Measurements from ENCODE around the gene HSPG2. TPM values are rescaled to one million over a fixed set of nuclear protein-coding genes. Genes with fewer than 3 reads are reported as not detected.

Gene HSPG2
- total RNA-seq, 1 donor from 2014 or later = 221 TPM

DNA sequence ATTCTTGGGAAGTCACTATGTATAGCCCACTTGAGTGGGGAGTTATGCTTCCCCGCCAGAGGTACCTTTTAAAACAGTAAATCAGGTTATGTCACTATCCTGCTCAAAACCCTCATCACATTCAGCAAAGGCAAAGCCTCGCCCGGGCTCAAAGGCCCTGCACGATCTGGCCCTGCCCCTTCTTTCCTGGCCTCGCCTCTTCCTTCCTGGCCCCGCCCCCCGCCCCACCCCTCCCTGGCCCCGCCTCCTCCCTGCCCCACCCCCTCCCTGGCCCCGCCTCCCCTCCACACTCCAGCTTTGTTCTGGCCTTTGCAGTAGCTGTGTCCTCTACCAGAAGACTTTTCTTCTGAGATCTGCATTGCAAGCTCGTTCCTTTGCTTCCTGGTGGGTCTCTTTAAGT lies 118.5 kb downstream of the HSPG2 start:
- DNase-seq (ENCODE audit: low spot score in 2 of 2, unreplicated experiment in 2 of 2) = no peak

DNA sequence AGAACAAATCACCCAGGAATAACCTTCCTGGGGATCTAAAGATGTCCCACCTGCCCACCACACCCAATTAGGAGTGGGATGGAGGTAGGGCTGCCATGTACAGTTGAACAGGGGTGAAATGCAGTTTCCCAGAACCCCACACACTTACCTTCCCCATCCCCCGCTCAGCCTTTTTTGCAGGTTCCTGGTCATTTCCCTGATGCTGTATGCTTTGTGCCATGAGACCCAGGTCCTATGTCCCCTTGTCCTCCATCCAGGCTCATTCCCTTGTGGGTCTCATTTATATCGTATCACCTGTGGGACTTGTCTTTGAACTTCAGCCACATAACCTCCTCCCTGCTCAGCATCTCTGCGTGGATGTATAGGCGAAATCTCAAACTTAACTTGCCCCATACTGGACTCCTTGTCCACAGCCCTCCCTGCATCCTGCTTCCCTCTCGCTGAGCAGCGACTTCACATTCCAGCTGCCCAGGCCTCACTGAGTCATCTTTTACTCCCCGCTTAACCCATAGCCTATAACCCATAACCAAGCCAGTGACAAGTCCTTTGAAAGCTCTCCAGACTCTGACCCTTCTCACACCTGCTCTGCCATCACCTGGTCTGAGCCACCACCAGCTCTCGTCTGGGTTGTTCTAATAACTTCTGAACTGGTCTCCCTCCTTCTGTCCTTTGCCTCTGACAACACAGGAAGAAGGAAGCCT lies 120.4 kb downstream of the HSPG2 start:
- peaks cover 4% of the 10 kb centered on the region for H3K27me3 Mint-ChIP-seq (ENCODE audit: low read depth)
- no peak overlapping the region for H3K4me3 Mint-ChIP-seq
- H3K36me3 Mint-ChIP-seq = peaks cover 15% of the 10 kb centered on the region
- no peaks in the 10 kb centered on the region for H3K4me1 Mint-ChIP-seq
- H3K9me3 Mint-ChIP-seq = no peaks in the 10 kb centered on the region
- peak overlapping the region; percentile 4 for H3K27ac Mint-ChIP-seq
- no peak for DNase-seq (ENCODE audit: low spot score in 2 of 2, unreplicated experiment in 2 of 2)
- TF ChIP-seq, protein P1, sequence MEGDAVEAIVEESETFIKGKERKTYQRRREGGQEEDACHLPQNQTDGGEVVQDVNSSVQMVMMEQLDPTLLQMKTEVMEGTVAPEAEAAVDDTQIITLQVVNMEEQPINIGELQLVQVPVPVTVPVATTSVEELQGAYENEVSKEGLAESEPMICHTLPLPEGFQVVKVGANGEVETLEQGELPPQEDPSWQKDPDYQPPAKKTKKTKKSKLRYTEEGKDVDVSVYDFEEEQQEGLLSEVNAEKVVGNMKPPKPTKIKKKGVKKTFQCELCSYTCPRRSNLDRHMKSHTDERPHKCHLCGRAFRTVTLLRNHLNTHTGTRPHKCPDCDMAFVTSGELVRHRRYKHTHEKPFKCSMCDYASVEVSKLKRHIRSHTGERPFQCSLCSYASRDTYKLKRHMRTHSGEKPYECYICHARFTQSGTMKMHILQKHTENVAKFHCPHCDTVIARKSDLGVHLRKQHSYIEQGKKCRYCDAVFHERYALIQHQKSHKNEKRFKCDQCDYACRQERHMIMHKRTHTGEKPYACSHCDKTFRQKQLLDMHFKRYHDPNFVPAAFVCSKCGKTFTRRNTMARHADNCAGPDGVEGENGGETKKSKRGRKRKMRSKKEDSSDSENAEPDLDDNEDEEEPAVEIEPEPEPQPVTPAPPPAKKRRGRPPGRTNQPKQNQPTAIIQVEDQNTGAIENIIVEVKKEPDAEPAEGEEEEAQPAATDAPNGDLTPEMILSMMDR (IDR thresholded peaks at IDR 0.05; ENCODE audit: unreplicated experiment) = no peak

More for the DNA sequence above, 118.5 kb downstream of the HSPG2 start:
- Mint-ChIP-seq H3K9me3 (no peaks in the 10 kb centered on the region), H3K4me1 (no peaks in the 10 kb centered on the region), H3K4me3 (no peak overlapping the region), H3K27ac (no peak overlapping the region), H3K36me3 (peaks cover 17% of the 10 kb centered on the region), H3K27me3 (ENCODE audit: low read depth) (peaks cover 1% of the 10 kb centered on the region)
- TF ChIP-seq, protein P1 (IDR thresholded peaks at IDR 0.05; ENCODE audit: unreplicated experiment) = no peak

DNA sequence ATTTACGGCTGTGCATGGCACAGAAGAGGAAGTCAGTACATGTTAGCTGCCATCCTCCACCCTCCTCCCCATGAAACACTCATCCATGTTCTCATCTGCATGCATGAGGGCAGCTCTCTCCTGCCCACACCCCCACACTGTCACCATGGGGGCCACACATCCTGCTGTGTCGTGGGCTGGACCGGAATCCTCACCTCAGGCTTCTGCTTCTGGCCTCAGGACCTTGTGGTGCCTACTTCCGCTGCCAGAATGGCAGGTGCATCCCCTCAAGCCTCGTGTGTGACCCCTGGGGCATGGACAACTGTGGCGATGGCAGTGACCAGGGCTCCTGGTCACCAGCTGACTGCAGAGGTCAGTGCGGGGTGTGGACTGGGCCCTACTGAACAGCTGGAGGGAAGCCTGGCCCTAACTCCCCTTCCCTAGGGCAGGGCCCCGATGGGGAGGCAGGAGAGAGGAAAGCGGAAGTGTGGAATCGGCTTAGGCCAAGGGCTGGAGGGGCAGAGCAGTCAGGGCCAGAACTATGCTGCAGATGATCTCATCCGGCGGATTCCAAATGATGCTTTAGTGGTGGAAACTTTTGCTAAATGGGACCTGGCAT lies 121.3 kb downstream of the HSPG2 start:
- Mint-ChIP-seq H3K9me3 (no peaks in the 10 kb centered on the region), H3K4me1 (no peaks in the 10 kb centered on the region), H3K27me3 (ENCODE audit: low read depth) (peaks cover 4% of the 10 kb centered on the region), H3K27ac (no peak overlapping the region), H3K4me3 (no peak overlapping the region), H3K36me3 (peaks cover 9% of the 10 kb centered on the region)
- no peak for DNase-seq (ENCODE audit: low spot score in 2 of 2, unreplicated experiment in 2 of 2)
- TF ChIP-seq, protein P1 (IDR thresholded peaks at IDR 0.05; ENCODE audit: unreplicated experiment) = no peak

DNA sequence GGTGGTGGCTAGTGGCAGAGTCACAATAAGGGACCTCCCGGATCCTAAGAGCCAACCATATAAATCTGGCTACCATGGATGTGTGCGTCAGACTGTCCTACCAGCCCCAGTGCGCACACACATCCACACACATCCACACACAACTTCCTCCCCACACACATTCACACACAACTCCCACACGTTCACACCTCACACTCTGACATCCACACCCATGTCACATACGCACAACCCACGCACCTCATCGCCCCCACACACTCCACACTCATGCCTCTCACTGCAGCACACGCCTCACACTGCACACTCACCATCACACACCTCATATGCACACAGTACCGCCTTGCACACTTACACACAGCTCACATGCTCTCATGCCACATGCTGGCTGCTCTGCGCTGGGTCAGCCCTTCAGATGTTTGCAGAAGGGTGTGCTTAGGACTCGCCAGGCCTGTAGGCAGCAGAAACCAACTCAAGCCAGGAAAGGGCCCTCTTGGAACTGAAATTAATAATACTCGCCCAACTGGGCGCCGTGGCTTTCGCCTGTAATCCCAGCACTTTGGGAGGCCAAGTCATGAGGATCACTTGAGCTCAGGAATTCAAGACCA lies 122.0 kb downstream of the HSPG2 start:
- H3K27me3 Mint-ChIP-seq (ENCODE audit: low read depth) = peaks cover 4% of the 10 kb centered on the region
- H3K36me3 Mint-ChIP-seq = peaks cover 6% of the 10 kb centered on the region
- peak overlapping the region; percentile 52 for H3K4me3 Mint-ChIP-seq
- H3K27ac Mint-ChIP-seq = no peak overlapping the region
- TF ChIP-seq, protein P1 (IDR thresholded peaks at IDR 0.05; ENCODE audit: unreplicated experiment) = no peak
- H3K9me3 Mint-ChIP-seq = no peaks in the 10 kb centered on the region
- DNase-seq (ENCODE audit: low spot score in 2 of 2, unreplicated experiment in 2 of 2) = no peak
- H3K4me1 Mint-ChIP-seq = no peaks in the 10 kb centered on the region

DNA sequence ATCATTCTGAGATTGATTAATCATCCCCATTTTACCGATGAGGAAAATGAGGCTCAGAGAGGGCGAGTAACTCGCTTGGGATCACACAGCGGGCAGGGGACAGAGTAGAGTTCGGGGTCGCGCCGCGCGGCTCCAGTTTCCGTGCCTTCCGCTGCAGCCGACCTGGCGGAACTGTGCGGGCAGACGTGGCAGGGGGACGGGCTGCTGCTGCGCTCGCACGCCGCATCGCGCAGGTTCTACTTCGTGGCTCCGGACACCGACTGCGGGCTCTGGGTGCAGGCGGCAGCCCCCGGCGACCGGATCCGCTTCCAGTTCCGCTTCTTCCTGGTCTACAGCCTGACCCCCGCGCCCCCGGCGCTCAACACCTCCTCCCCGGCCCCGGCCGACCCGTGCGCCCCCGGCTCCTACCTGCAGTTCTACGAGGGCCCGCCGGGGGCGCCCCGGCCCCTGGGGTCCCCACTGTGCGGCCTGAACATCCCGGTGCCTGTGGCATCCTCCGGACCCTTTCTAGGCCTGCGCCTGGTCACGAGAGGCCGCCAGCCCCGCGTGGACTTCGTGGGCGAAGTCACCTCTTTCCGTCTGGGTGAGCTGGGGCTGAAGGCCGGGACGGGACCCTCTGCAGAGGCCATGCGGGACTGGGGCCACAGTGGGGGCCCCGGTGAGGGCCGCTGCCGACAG lies 122.7 kb downstream of the HSPG2 start:
- Mint-ChIP-seq H3K4me3 (peak overlapping the region; percentile 52), H3K36me3 (no peaks in the 10 kb centered on the region), H3K27me3 (ENCODE audit: low read depth) (peaks cover 4% of the 10 kb centered on the region), H3K4me1 (no peaks in the 10 kb centered on the region), H3K27ac (no peak overlapping the region), H3K9me3 (no peaks in the 10 kb centered on the region)
- DNase-seq (ENCODE audit: low spot score in 2 of 2, unreplicated experiment in 2 of 2) = peak in 1 of 2 experiments; percentile 50
- TF ChIP-seq, protein P1 (IDR thresholded peaks at IDR 0.05; ENCODE audit: unreplicated experiment) = peak; percentile 94

Data from mesothelial cell of epicardium (in vitro differentiated cells).